Measurements from ENCODE around the gene PHLDB2. TPM values are rescaled to one million over a fixed set of nuclear protein-coding genes. Genes with fewer than 3 reads are reported as not detected.
"Not testable (repeated sequence)": the region's sequence is repeated elsewhere in the genome, so short reads cannot be mapped to it uniquely, and the experiment has no call there.

Gene PHLDB2
- total and polyA plus RNA-seq, 2 of the 4 experiments (the other 2 are of a cell fraction) = 10.6 to 28.7 TPM

DNA sequence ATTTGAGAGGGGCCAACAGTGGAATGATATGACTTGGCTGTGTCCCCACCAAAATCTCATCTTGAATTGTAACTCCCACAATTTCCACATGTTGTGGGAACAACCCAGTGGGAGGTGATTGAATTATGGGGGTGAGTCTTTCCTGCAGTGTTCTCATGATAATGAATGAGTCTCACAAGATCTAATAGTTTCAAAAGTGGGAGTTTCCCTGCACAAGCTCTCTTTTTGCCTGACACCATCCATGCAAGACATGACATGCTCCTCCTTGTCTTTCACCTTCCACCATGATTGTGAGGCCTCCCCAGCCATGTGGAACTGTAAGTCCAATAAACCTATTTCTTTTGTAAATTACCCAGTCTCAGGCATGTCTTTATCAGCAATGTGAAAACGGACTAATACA, 42.3 kb upstream of the PHLDB2 start:
- H3K36me3 ChIP-seq (ENCODE audit: control insufficient read depth, insufficient read depth, low read length); H3K4me2 ChIP-seq (ENCODE audit: low read depth, low read length); DNase-seq; dilution Hi-C loops (cut with HindIII; ENCODE audit: low sequenced_read_pairs, unreplicated experiment); H2AFZ ChIP-seq (replicated peaks; ENCODE audit: low read length, poor library complexity); H3K9me3 ChIP-seq (ENCODE audit: control insufficient read depth, insufficient read depth, low read length); H4K5ac ChIP-seq (ENCODE audit: low read depth, low read length); H2BK15ac ChIP-seq (ENCODE audit: low read depth, low read length); H3K27me3 ChIP-seq (ENCODE audit: control insufficient read depth, insufficient read depth, low read length); H4K8ac ChIP-seq (ENCODE audit: low read depth in 2 of 2, low read length in 2 of 2); H2AK9ac ChIP-seq (replicated peaks; ENCODE audit: low read depth, low read length, poor library complexity); H3K79me1 ChIP-seq (ENCODE audit: low read depth in 1 of 2, low read length in 2 of 2); in situ Hi-C loops (cut with MboI; ENCODE audit: low sequenced_read_pairs); H3K4me1 ChIP-seq (ENCODE audit: control insufficient read depth, insufficient read depth, low read length); intact Hi-C loops (cut with micrococcal nuclease); H3K4ac ChIP-seq (ENCODE audit: low read depth, low read length); H3K18ac ChIP-seq (ENCODE audit: low read depth, low read length); H3K27ac ChIP-seq (ENCODE audit: insufficient read depth, low read length); H2BK120ac ChIP-seq (ENCODE audit: low read depth, low read length); POLR2A ChIA-PET (ENCODE audit: unreplicated experiment); ATAC-seq (ENCODE audit: low read depth); H4K20me1 ChIP-seq (ENCODE audit: insufficient read depth, low read length); H2BK5ac ChIP-seq (ENCODE audit: low read depth, low read length, poor library complexity, severe bottlenecking); H2AK5ac ChIP-seq (ENCODE audit: low read depth, low read length); H3K56ac ChIP-seq (ENCODE audit: extremely low read depth, insufficient read depth, low read length); H3K9me1 ChIP-seq (ENCODE audit: insufficient read depth, low read length); H4K91ac ChIP-seq (ENCODE audit: insufficient read depth, low read depth, low read length); H3K9ac ChIP-seq (ENCODE audit: low read depth, low read length); H3K23ac ChIP-seq (ENCODE audit: low read depth, low read length); H3K4me3 ChIP-seq (ENCODE audit: insufficient read depth, low read depth, low read length); BruUV-seq (replicated peaks); H2BK20ac ChIP-seq (ENCODE audit: low read depth, low read length); H3K14ac ChIP-seq (replicated peaks; ENCODE audit: low read depth, low read length): not testable (repeated sequence)
- CTCF ChIA-PET = interaction anchor here (0.6 kb wide), 1 partner anchor 10 kb away, joined by 3 read pairs; no protein-coding TSS in a partner anchor
- 67% methylated on average over 1 of the region's 1 CpG; no CpG with 5 or more reads in 1 of the 2 experiments for WGBS, 2 experiments (ENCODE audit: extremely low coverage in 2 of 2, insufficient read length in 1 of 2)

Data from IMR-90 (cell line).